ENCODE results near the gene PNPLA5.

Gene PNPLA5

DNA sequence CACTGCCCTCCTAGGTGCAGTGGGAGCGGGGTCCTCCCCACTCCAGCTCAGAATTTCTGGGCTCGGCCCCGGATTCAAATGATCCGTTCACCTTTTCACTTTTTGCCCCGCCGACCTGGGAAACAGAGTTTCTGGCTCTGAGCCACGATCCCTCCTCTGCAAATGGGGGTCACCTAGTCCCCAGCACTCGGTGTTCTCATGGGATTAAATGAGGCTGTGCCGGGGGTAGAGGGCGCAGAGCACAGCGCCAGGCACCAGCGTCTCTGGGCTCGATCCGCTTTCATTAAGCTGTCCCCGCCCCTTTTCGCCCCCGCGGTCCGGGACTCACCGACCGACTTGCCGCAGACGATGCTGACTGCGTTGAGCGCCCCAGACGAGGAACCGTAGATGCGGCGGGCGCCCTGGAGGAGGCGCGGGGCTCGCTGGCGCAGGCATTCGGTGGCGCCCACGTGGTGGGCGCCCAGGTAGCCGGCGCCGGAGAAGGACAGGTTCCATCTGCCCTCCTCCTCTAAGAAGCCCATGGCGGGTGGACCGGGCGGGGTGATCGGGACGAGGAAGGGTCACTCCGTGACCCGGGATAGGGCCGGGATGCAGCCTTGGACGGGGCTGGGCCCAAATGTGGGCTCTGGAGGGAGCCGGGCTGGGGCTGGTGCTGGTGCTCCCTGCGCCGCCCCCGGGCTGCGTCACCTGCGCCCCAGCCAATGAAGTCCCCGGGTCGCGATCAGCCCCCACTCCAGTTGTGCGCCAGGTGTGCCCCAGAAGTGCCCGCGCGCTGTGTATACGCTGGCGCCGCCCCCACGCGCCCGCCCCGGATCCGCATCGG, at the start of gene PNPLA5:
Gene PNPLA5, minus strand, starts transcription at position 654 of the 823 bp plus-strand sequence. Its CDS starts 133 bp downstream, at position 521.
- no peak within 1 kb of the TSS for H3K27ac Mint-ChIP-seq
- CTCF ChIA-PET, result interaction anchor here (1.3 kb wide), 1 partner anchor 8 kb away, joined by 3 read pairs; no protein-coding TSS in a partner anchor
- H3K27me3 Mint-ChIP-seq, result peaks cover 79% of the 10 kb centered on the region
- no peaks in the 10 kb centered on the region for H3K36me3 Mint-ChIP-seq
- DNase-seq, result peak; percentile 25
- no peak within 1 kb of the TSS for H3K4me3 Mint-ChIP-seq
- no peaks in the 10 kb centered on the region for H3K4me1 Mint-ChIP-seq
- no peaks in the 10 kb centered on the region for H3K9me3 Mint-ChIP-seq

GRCh38 chr22:43941449-43941848, 49.6 kb upstream of the PNPLA5 start:
- CTCF ChIA-PET, result interaction anchor here (0.7 to 10.1 kb wide), 3 partner anchors 12 to 57 kb away, joined by 3 to 103 read pairs (median 3); no protein-coding TSS in a partner anchor

DNA sequence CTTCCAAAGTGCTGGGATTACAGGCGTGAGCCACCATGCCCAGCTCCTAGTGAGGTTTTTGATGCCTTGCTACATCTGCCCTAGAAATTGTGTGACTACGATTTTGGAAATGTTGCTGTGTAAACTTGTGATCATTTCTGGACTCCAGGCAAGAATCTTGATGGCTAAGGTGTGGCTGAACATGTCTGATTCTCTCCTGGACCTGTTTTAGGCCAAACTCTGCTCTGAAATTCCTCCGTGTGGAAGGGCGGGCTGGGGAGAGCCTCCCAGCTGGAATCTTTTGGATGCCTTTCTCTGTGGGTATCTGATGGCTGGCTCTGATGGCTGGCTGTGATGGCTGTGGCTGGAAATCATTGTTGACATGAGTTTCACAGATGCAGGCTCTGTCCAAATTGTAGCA, 40.0 kb upstream of the PNPLA5 start:
- no peaks in the 10 kb centered on the region for H3K9me3 Mint-ChIP-seq
- no peak overlapping the region for H3K27ac Mint-ChIP-seq
- peaks cover 22% of the 10 kb centered on the region for H3K27me3 Mint-ChIP-seq
- no peaks in the 10 kb centered on the region for H3K36me3 Mint-ChIP-seq
- DNase-seq, result no peak
- CTCF ChIA-PET, result interaction anchor here (1.4 kb wide), 1 partner anchor 14 kb away, joined by 6 read pairs; no protein-coding TSS in a partner anchor
- no peak overlapping the region for H3K4me3 Mint-ChIP-seq
- no peaks in the 10 kb centered on the region for H3K4me1 Mint-ChIP-seq

More at GRCh38 chr22:43941449-43941848, 49.6 kb upstream of the PNPLA5 start:
- Mint-ChIP-seq H3K27ac (no peak overlapping the region), H3K36me3 (no peaks in the 10 kb centered on the region), H3K27me3 (peaks cover 18% of the 10 kb centered on the region), H3K4me3 (no peak overlapping the region), H3K4me1 (no peaks in the 10 kb centered on the region), H3K9me3 (peaks cover 2% of the 10 kb centered on the region)
- no peak for DNase-seq

- no peak for DNase-seq
- peaks cover 42% of the 10 kb centered on the region for H3K27me3 Mint-ChIP-seq
- H3K9me3 Mint-ChIP-seq, result no peaks in the 10 kb centered on the region
- H3K4me1 Mint-ChIP-seq, result peaks cover 2% of the 10 kb centered on the region
- H3K4me3 Mint-ChIP-seq, result no peak overlapping the region
- CTCF ChIA-PET, result no interaction called here
- H3K27ac Mint-ChIP-seq, result no peak overlapping the region
- H3K36me3 Mint-ChIP-seq, result no peaks in the 10 kb centered on the region
Observed at GRCh38 chr22:43928908-43929307, 37.1 kb upstream of the PNPLA5 start.

DNA sequence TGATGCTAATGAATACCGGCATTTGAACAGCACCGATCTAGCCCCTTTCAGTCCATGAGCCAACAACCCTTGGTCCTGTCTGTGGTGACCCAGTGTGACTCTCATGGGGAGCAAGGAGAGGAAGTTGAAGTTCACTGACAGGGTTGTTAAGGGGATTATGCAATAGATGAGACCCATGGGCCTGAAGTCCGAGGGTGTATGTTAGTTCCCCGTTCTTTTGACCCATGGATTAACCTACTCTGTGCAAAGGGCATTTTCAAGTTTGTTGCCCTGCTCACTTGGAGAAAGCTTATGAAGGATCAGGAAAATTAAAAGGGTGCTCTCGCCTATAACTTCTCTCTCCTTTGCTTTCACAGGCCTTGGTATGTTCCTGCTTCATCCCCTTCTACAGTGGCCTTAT, 36.7 kb upstream of the PNPLA5 start:
- Mint-ChIP-seq H3K36me3 (no peaks in the 10 kb centered on the region), H3K9me3 (no peaks in the 10 kb centered on the region), H3K27me3 (peaks cover 46% of the 10 kb centered on the region), H3K4me1 (peaks cover 4% of the 10 kb centered on the region), H3K27ac (no peak overlapping the region), H3K4me3 (no peak overlapping the region)
- CTCF ChIA-PET, result interaction anchor here (1.4 to 1.6 kb wide), 2 partner anchors 18 to 46 kb away, joined by 4 read pairs; no protein-coding TSS in a partner anchor
- DNase-seq, result no peak

GRCh38 chr22:43926349-43926710, 34.5 kb upstream of the PNPLA5 start:
- CTCF ChIA-PET, result interaction anchor here (0.7 kb wide), 1 partner anchor 20 kb away, joined by 3 read pairs; no protein-coding TSS in a partner anchor
- Mint-ChIP-seq H3K4me1 (peaks cover 8% of the 10 kb centered on the region), H3K27ac (no peak overlapping the region), H3K4me3 (no peak overlapping the region), H3K27me3 (peaks cover 68% of the 10 kb centered on the region), H3K36me3 (no peaks in the 10 kb centered on the region), H3K9me3 (no peaks in the 10 kb centered on the region)
- no peak for DNase-seq

DNA sequence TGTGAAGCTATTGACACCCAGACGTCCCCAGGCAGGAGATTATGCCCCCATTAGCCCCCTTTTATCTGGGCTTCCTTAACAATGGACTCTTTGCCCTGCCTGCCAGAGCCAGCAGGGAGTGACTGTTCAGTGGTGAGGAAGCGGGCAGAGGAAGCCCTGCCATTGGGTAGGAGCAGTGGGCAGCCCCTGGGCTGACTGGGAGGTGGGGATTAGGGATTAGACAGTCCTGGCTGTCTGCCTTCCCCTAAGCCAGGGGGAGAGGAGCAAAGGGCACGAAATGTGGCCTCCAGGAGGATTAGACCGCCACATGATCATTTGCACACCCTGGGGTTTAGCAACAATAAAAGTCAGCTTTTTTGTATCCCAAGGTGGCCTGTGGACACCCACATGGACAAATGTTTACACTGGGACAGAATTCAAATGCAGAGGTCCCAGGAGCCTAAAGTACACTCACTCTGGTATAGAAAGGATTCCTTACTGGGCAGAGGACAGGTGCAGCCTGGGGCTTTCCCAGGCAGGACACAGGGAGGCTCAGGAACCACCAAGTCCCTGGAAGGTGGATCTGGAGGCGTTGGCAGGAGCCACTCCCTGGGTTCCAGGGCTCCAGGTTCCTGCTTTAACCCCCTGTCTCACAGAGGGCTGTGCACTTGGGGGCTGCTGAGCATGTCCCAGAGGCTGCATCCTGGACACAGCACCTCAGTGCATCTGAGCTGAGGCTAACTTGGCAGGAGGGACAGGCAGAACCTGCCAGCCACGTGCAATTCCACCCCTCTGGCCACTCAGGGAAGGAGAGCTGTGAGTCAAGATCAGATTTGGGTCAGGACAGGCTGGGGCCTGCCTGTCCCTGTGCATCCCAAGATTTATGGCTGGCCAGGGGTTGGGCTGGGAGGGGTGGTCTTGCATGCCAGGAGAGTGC, 33.9 kb upstream of the PNPLA5 start:
- H3K4me3 Mint-ChIP-seq, result peak overlapping the region; percentile 31
- CTCF ChIA-PET, result interaction anchor here (0.7 to 0.9 kb wide), 2 partner anchors 19 to 21 kb away, joined by 3 to 4 read pairs; no protein-coding TSS in a partner anchor

DNA sequence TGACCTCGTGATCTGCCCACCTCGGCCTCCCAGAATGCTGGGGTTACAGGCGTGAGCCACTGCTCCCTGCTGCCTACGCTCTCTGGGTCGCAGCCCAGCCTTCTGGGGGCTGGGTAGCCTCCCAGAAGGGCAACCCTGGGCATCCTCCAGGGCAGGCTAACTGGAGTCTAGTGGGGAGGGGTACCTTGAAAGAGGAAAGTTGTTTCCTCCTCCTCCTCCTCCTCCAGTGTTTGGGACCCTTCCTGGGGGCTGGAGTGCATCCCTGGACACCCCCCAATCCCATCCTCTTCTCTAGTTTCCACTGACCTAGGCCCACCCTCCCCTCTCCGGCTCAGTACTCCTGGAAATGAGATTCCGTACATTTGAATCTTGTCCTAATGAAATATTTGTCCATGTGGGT, 33.1 kb upstream of the PNPLA5 start:
- peaks cover 72% of the 10 kb centered on the region for H3K27me3 Mint-ChIP-seq
- no peaks in the 10 kb centered on the region for H3K36me3 Mint-ChIP-seq
- no peak for DNase-seq
- no peaks in the 10 kb centered on the region for H3K9me3 Mint-ChIP-seq
- CTCF ChIA-PET, result interaction anchor here (0.9 kb wide), 1 partner anchor 19 kb away, joined by 4 read pairs; no protein-coding TSS in a partner anchor
- H3K4me3 Mint-ChIP-seq, result peak overlapping the region; percentile 47
- H3K4me1 Mint-ChIP-seq, result peaks cover 8% of the 10 kb centered on the region
- no peak overlapping the region for H3K27ac Mint-ChIP-seq

More for the DNA sequence above, 33.9 kb upstream of the PNPLA5 start:
- DNase-seq, result no peak
- H3K4me1 Mint-ChIP-seq, result peaks cover 8% of the 10 kb centered on the region
- H3K27ac Mint-ChIP-seq, result no peak overlapping the region
- H3K36me3 Mint-ChIP-seq, result no peaks in the 10 kb centered on the region
- no peaks in the 10 kb centered on the region for H3K9me3 Mint-ChIP-seq
- H3K27me3 Mint-ChIP-seq, result peaks cover 73% of the 10 kb centered on the region

GRCh38 chr22:43923631-43924464, 32.0 kb upstream of the PNPLA5 start, which contains the start of gene PNPLA3:
Gene PNPLA3 (plus strand): TSS chr22:43923805. CDS start chr22:43923912, 107 bp downstream.
- CTCF ChIA-PET, result no interaction called here
- Mint-ChIP-seq H3K27ac (no peak within 1 kb of the TSS), H3K36me3 (no peaks in the 10 kb centered on the region), H3K27me3 (peaks cover 81% of the 10 kb centered on the region), H3K9me3 (no peaks in the 10 kb centered on the region), H3K4me3 (peak within 1 kb of the TSS; percentile 67), H3K4me1 (peaks cover 8% of the 10 kb centered on the region)
- DNase-seq, result peak; percentile 88

GRCh38 chr22:43923191-43923590, 31.4 kb upstream of the PNPLA5 start:
- Mint-ChIP-seq H3K4me1 (peaks cover 8% of the 10 kb centered on the region), H3K9me3 (no peaks in the 10 kb centered on the region), H3K4me3 (peak overlapping the region; percentile 67), H3K27ac (no peak overlapping the region), H3K27me3 (peaks cover 83% of the 10 kb centered on the region), H3K36me3 (no peaks in the 10 kb centered on the region)
- CTCF ChIA-PET, result no interaction called here
- no peak for DNase-seq

- Mint-ChIP-seq H3K36me3 (no peaks in the 10 kb centered on the region), H3K9me3 (no peaks in the 10 kb centered on the region), H3K4me1 (peaks cover 8% of the 10 kb centered on the region), H3K4me3 (no peak overlapping the region), H3K27me3 (peaks cover 86% of the 10 kb centered on the region), H3K27ac (no peak overlapping the region)
- DNase-seq, result no peak
- CTCF ChIA-PET, result no interaction called here
Observed at GRCh38 chr22:43922123-43922522, 30.3 kb upstream of the PNPLA5 start.

GRCh38 chr22:43921370-43921769, 29.6 kb upstream of the PNPLA5 start:
- DNase-seq, result no peak
- Mint-ChIP-seq H3K27ac (no peak overlapping the region), H3K27me3 (peaks cover 80% of the 10 kb centered on the region), H3K36me3 (no peaks in the 10 kb centered on the region), H3K4me1 (peaks cover 8% of the 10 kb centered on the region), H3K9me3 (no peaks in the 10 kb centered on the region), H3K4me3 (no peak overlapping the region)
- CTCF ChIA-PET, result no interaction called here

- H3K9me3 Mint-ChIP-seq, result no peaks in the 10 kb centered on the region
- no peak overlapping the region for H3K27ac Mint-ChIP-seq
- CTCF ChIA-PET, result no interaction called here
- no peak for DNase-seq
- peaks cover 64% of the 10 kb centered on the region for H3K27me3 Mint-ChIP-seq
- H3K36me3 Mint-ChIP-seq, result no peaks in the 10 kb centered on the region
- no peak overlapping the region for H3K4me3 Mint-ChIP-seq
- peaks cover 6% of the 10 kb centered on the region for H3K4me1 Mint-ChIP-seq
Observed at GRCh38 chr22:43919106-43919973, 27.5 kb upstream of the PNPLA5 start.

Measured in activated naive CD4-positive, alpha-beta T cell treated with anti-CD3 and anti-CD28 coated beads, Interleukin-2, amount 10 ng/mL, durations not matched to agents 7 days and 5 days (primary cell).